D721Med (cell line): ENCODE data around the gene ABCA13.

ENCODE experiments used
- DNase-seq: peaks from one replicate; pipeline ENCODE4 v3.0.0; 2011; ENCODE audit warnings: low spot score; ENCODE audit not compliant: insufficient read length
- FAIRE-seq: peaks from 2 replicates; lab custom pipeline; 2011; peaks lifted over from hg19 to GRCh38; lab: Jason Lieb, UNC
- CTCF ChIP-seq: IDR thresholded peaks from 2 replicates; pipeline ENCODE4 v1.5.1; 2012; ENCODE audit warnings: mild to moderate bottlenecking, control low read depth; ENCODE audit not compliant: insufficient read depth; ENCODE audit errors: missing control alignments

ABCA13 gene

GRCh38 chr7:48458701-48459524, 287.7 kb downstream of the ABCA13 start:
- no peak for TF ChIP-seq CTCF
- FAIRE-seq, result no peak

GRCh38 chr7:48466713-48467112, 295.5 kb downstream of the ABCA13 start:
- FAIRE-seq, result no peak
- DNase-seq, result no peak

More at GRCh38 chr7:48458701-48459524, 287.7 kb downstream of the ABCA13 start:
- DNase-seq, result no peak

GRCh38 chr7:48471196-48471595, 299.9 kb downstream of the ABCA13 start:
- no peak for FAIRE-seq
- TF ChIP-seq CTCF, result no peak
- DNase-seq, result no peak

More at GRCh38 chr7:48466713-48467112, 295.5 kb downstream of the ABCA13 start:
- no peak for TF ChIP-seq CTCF

- TF ChIP-seq CTCF, result no peak
- no peak for DNase-seq
- no peak for FAIRE-seq
Observed at GRCh38 chr7:48472640-48473039, 301.4 kb downstream of the ABCA13 start.

- no peak for TF ChIP-seq CTCF
- DNase-seq, result no peak
- no peak for FAIRE-seq
Observed at GRCh38 chr7:48473205-48473865, 302.1 kb downstream of the ABCA13 start.

- FAIRE-seq (no peak), DNase-seq (no peak)
- TF ChIP-seq CTCF, result no peak
Observed at GRCh38 chr7:48481235-48481634, 310.0 kb downstream of the ABCA13 start.
